Gastroesophageal sphincter (tissue), 3 donors: ENCODE measurements around the gene SSH3.

Source experiments
- POLR2A ChIP-seq, 2 donors: fragments of 450-650 bp; IDR thresholded peaks; one replicate each; pipeline ENCODE4 v1.6.1; 2017; ENCODE audit warnings: antibody characterized with exemption in 2 of 2, mild to moderate bottlenecking in 2 of 2, moderate library complexity in 1 of 2
- TF ChIP-seq, protein P1 (sequence below), 4 experiments: fragments of 200-600 bp in 2 of 4; fragments of 450-650 bp in 2 of 4; sonication (generic) in 1 of 4; IDR thresholded peaks; one replicate each; pipeline ENCODE4 v1.5.1; 2017 to 2019; ENCODE audit warnings: antibody characterized with exemption in 4 of 4, mild to moderate bottlenecking in 2 of 4, moderate library complexity in 2 of 4

DNA sequence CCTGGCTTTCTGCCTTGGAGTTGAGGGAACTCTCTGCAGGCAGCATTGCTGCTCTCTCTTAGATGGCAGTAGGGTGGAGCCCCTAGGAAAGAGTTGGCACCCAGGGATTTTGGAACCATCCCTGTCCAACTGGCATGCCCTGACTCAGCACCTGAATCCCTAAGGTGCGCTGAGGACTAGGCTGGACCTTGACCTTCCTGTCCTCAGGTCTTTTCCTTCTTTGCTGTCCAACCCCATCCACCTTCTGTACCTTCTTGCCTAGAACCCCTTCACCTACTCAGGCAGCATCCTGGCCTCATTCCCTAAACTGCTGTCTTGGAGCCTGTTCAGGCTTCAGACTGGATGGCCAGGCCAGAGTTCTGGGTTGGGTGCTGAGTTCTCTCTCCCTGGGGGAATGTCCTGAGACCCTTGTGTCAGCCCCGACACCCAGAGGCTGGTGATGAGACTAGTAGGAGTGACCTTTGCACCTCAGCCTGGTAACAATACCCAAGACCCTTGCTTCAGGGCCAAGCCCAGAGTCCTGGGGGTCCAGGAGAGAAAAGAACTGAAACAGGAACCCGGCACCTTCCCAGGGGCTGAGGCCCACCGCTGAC is 52.6 kb downstream of the SSH3 start:
- TF ChIP-seq, protein P1, sequence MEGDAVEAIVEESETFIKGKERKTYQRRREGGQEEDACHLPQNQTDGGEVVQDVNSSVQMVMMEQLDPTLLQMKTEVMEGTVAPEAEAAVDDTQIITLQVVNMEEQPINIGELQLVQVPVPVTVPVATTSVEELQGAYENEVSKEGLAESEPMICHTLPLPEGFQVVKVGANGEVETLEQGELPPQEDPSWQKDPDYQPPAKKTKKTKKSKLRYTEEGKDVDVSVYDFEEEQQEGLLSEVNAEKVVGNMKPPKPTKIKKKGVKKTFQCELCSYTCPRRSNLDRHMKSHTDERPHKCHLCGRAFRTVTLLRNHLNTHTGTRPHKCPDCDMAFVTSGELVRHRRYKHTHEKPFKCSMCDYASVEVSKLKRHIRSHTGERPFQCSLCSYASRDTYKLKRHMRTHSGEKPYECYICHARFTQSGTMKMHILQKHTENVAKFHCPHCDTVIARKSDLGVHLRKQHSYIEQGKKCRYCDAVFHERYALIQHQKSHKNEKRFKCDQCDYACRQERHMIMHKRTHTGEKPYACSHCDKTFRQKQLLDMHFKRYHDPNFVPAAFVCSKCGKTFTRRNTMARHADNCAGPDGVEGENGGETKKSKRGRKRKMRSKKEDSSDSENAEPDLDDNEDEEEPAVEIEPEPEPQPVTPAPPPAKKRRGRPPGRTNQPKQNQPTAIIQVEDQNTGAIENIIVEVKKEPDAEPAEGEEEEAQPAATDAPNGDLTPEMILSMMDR (IDR thresholded peaks at IDR 0.05): no peak
- TF ChIP-seq POLR2A (IDR thresholded peaks at IDR 0.05): no peak
